ENCODE measurements around the gene RIOK2.
A peak's percentile ranks its signal among the peaks of the same experiment; 100 is the strongest.
"Not testable (repeated sequence)": the region's sequence is repeated elsewhere in the genome, so short reads cannot be mapped to it uniquely, and the experiment has no call there.

Gene RIOK2

DNA sequence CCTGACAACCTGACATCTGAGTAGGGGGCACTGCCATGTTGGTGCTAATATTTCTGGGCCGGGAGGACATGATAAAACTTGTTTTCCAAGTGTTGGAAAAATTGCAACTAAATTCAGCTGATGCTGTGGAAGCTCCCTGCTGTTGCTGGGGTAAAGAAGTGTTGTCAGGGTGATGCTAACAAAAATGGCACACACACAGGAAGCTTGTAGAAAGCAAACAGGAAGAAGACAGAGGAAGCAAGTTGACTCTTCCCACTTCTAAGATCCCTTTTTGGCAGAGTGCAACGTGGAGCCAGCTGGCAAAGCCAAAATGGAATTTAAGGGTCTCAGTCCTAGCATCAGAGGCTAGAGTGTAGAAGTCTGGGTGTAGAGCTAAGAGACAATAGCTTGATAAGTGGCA is 11.3 kb upstream of the RIOK2 start:
- DNase-seq: no peak
- H3K4me1 ChIP-seq: no peaks in the 10 kb centered on the region
- no peaks in the 10 kb centered on the region for H3K27me3 ChIP-seq
- H3K27ac ChIP-seq: no peak overlapping the region
- H3K9me3 ChIP-seq: no peaks in the 10 kb centered on the region
- TF ChIP-seq CTCF (IDR thresholded peaks at IDR 0.05): no peak
- H3K4me3 ChIP-seq: no peak overlapping the region
- H3K36me3 ChIP-seq: no peaks in the 10 kb centered on the region
- intact Hi-C loops (cut with DNase I; ENCODE audit: low total_unique reads): no loop called here

DNA sequence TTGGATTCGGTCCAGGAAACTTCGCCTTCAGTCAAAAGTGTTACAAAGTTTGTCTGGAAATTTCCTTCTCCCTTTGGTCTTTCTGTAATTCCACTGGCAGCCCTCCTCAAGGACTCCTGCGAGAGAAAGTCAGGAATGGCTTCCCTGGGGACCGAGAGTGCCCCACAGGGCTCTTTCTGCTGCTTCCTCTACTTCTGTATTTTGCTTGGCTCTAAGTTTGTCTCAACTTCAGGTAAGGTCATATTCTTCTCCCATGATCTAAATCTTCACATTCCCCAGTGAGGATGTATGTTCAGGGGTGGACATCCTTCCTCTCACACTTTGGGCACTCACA is 10.3 kb upstream of the RIOK2 start:
- DNase-seq: no peak

DNA sequence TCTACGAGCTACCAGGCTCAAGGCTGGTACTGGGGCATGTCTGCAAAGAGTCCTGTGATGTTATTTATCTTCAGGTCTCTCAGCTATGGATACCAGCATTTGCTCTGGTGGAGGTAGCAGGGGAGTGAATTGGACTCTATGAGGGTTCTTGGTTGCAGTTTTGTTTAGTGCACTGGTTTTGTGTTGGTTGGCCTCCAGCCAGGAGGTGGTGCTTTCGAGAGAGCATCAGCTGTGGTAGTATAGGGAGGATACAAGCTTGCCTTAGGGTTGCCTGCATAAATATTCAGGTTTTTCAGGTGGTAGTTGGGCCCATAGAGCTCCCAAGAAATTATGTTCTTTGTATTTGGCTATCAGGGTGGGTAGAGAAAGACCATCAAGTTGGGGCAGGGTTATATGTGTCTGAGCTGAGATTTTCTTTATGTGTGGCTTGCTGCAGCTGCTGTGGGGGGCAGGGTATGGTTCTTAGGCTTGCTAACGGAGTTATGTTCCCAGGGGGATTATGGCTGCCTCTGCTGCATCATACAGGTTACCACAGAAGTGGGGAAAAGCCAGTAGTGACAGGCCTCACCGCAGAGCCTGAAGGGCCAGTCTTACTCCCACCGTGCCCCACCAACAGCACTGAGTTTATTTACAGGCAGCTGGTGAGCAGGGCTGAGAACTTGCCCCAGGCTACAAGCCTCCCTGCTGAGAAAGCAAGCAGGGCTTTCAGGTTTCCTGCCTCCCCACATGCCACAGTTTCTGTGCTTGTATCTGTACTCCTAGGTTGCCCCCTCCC is 9.7 kb upstream of the RIOK2 start:
- Histone ChIP-seq H3K4me1 (no peaks in the 10 kb centered on the region), H3K4me3 (no peak overlapping the region), H3K27me3 (no peaks in the 10 kb centered on the region), H3K36me3 (no peaks in the 10 kb centered on the region), H3K9me3 (no peaks in the 10 kb centered on the region), H3K27ac (no peak overlapping the region)
- intact Hi-C loops (cut with DNase I; ENCODE audit: low total_unique reads): no loop called here
- DNase-seq: no peak
- TF ChIP-seq CTCF (IDR thresholded peaks at IDR 0.05): no peak

More for the DNA sequence above, 10.3 kb upstream of the RIOK2 start:
- intact Hi-C loops (cut with DNase I; ENCODE audit: low total_unique reads): no loop called here
- no peak for TF ChIP-seq CTCF (IDR thresholded peaks at IDR 0.05)
- Histone ChIP-seq H3K36me3 (no peaks in the 10 kb centered on the region), H3K9me3 (no peaks in the 10 kb centered on the region), H3K27ac (no peak overlapping the region), H3K4me1 (no peaks in the 10 kb centered on the region), H3K4me3 (no peak overlapping the region), H3K27me3 (no peaks in the 10 kb centered on the region)

- DNase-seq: no peak
- TF ChIP-seq CTCF (IDR thresholded peaks at IDR 0.05): no peak
- no peaks in the 10 kb centered on the region for H3K27me3 ChIP-seq
- H3K4me3 ChIP-seq: no peak overlapping the region
- no peaks in the 10 kb centered on the region for H3K36me3 ChIP-seq
- intact Hi-C loops (cut with DNase I; ENCODE audit: low total_unique reads): no loop called here
- no peaks in the 10 kb centered on the region for H3K4me1 ChIP-seq
- no peaks in the 10 kb centered on the region for H3K9me3 ChIP-seq
- no peak overlapping the region for H3K27ac ChIP-seq
Observed at GRCh38 chr5:97191893-97192292, 8.8 kb upstream of the RIOK2 start.

DNA sequence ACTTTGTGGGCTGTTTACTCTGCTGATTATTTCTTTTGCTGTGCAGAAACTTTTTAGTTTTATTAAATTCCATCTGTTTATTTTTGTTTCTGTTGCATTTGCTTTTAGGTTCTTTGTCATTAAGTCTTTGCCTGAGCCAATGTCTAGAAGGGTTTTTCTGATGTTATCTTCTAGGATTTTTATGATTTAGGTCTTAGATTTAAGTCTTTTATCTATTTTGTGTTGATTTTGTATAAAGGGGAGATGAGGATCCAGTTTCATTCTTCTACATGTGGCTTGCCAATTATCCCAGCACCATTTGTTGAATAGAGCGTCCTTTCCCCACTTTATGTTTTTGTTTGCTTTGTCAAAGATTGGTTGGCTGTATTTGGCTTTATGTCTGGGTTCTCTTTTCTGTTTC is 6.5 kb upstream of the RIOK2 start:
- H3K4me1 ChIP-seq; DNase-seq; H3K36me3 ChIP-seq; H3K27ac ChIP-seq; intact Hi-C loops (cut with DNase I; ENCODE audit: low total_unique reads); H3K27me3 ChIP-seq; H3K4me3 ChIP-seq; H3K9me3 ChIP-seq: not testable (repeated sequence)

DNA sequence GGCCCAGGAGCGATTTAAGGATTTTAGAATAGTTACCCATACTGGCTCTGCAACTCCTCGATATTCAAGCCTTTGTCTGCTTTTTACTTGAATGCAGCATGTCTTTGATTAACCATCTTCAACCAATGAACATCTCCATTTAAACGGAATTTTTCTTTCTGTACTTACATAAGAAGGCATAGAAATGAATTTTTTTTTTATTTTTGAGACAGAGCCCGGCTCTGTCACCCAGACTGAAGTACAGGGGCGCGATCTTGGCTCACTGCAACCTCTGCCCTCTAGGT is 825 bp upstream of the RIOK2 start:
- intact Hi-C loops (cut with DNase I; ENCODE audit: low total_unique reads): loop anchor here (5.0 kb wide), 1 partner anchor 1588 kb away; the partner anchor contains the start of gene RGMB
- DNase-seq: no peak
- no peaks in the 10 kb centered on the region for H3K9me3 ChIP-seq
- no peaks in the 10 kb centered on the region for H3K27me3 ChIP-seq
- H3K4me3 ChIP-seq: peak overlapping the region; percentile 71 to 75
- no peak for TF ChIP-seq CTCF (IDR thresholded peaks at IDR 0.05)
- peaks cover under 1 to 2% (median 1%) of the 10 kb centered on the region in 3 donors for H3K36me3 ChIP-seq
- peak overlapping the region; percentile 81 to 84 for H3K27ac ChIP-seq
- H3K4me1 ChIP-seq: peaks cover 0 to 29% (median 11%) of the 10 kb centered on the region in 4 donors
